SU-DHL-6 (cell line): Measurements from ENCODE around the gene RSRC2.

Experiments
- CTCF ChIP-seq: fragments of 200-600 bp; sonication (generic); IDR thresholded peaks from one replicate; pipeline ENCODE4 v1.5.1; 2017; ENCODE audit warnings: antibody characterized with exemption, mild to moderate bottlenecking, low read length, moderate library complexity; ENCODE audit not compliant: insufficient read depth, poor library complexity, severe bottlenecking
- EZH2phosphoT487 ChIP-seq: fragments of 200-600 bp; sonication (generic), shearing (Covaris generic); conservative IDR thresholded peaks from 2 replicates; pipeline ENCODE4 v1.6.1; 2018; ENCODE audit warnings: mild to moderate bottlenecking, antibody characterized with exemption, low read length, moderate library complexity, mixed read lengths

- no peak for TF ChIP-seq CTCF
- TF ChIP-seq EZH2phosphoT487 = no peak
Observed at GRCh38 chr12:122474324-122474716, 52.4 kb downstream of the RSRC2 start.
